COR-L47 (cell line): ENCODE results near the gene EFCAB5.
"Not testable (repeated sequence)": the region's sequence is repeated elsewhere in the genome, so short reads cannot be mapped to it uniquely, and the experiment has no call there.

Source experiments
- DNase-seq: peaks from one replicate; lab custom pipeline; 2025; lab: John Stamatoyannopoulos, UW

EFCAB5 gene

DNA sequence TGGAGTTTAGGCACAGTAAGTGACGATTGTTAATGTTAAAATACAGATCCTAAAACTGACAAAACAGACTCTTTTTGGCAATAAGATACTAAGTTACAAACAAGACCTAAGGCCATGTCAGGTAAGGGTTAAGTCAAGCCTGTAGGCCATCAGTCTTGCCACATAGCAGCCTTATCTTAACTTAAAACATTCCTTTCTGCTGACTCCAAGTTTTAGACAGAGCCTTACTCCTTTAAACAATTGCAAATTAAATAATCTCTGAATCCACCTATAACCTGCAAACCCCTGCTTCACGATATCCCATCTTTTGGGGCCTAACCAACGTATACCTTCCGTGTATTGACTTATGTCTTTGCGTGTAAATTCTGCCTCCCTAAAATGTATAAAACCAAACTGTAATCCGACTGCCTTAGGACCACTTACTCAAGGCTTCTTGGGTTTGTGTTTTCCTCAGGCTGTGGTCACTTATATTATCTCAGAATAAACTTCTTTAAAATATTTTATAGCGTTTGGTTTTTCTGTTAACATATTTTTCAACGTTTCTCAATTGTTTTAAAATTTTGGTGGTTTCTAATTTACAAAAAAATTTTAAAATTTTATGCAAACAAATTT is 64.4 kb downstream of the EFCAB5 start:
- no peak for DNase-seq

DNA sequence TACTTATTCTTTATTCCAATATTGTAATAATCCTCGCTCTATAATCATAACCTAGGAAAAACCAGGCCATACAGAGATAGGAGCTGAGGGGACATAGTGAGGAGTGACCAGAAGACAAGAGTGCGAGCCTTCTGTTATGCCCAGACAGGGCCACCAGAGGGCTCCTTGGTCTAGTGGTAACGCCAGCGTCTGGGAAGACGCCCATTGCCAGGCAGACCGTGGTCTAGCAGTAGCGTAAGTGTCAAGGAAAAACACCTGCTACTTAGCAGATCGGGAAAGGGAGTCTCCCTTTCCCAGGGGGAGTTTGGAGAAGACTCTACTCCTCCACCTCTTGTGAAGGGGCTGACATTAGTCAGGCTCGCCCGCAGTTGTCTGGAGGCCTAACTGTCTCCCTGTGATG is 70.5 kb downstream of the EFCAB5 start:
- DNase-seq, result not testable (repeated sequence)

DNA sequence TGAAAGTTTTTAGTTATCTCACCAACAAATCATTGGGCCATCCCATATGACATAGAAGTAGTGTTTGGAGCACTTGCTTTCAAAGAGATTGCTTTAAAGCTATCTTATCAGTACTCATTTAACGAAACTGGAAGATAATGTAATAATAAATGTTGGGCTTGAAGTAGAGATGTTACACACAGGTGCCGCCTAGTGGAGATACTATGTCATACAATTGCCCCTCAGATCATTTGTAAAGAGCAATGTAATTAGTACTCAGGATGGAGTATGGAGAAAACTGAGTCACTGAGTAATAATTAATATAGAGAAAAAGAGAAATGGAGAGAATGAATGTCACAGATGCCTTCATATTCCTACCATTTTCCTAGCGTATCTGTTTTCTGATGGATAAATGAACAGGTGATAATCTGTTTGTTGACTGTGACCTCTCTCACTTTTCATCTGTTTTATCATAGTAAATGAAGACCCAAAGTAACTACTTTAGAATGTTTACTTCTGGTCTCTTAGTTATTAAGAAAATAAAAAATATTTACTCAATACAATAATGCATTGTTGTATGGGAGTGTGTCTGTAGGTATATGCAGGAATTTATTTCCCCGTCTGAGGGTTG is 80.4 kb downstream of the EFCAB5 start:
- DNase-seq, result peak; percentile 19

DNA sequence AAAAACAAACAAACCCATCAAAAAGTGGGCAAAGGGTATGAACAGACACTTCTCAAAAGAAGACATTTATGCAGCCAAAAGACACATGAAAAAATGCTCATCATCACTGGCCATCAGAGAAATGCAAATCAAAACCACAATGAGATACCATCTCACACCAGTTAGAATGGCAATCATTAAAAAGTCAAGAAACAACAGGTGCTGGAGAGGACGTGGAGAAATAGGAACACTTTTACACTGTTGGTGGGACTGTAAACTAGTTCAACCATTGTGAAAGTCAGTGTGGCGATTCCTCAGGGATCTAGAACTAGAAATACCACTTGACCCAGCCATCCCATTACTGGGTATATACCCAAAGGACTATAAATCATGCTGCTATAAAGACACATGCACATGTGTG is 83.9 kb downstream of the EFCAB5 start:
- DNase-seq, result not testable (repeated sequence)

DNA sequence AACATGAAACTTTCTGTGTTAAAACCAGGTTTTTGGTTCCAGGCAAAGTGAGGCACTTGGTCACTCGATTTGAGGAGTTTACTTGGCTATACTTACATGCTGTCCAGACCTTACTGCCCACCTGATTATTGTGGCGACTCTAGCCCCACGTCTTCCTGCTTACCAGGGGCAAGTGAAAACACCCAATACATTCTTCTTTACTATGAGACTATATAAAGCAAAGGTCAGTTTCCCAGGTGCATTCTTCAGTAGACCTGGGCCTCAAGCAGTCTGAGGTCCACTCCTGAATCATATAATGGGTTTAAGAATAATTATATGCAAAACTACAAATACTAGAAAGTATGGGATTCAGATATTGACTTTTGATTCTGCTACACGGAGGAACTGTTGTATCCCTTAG is 86.2 kb downstream of the EFCAB5 start:
- no peak for DNase-seq

DNA sequence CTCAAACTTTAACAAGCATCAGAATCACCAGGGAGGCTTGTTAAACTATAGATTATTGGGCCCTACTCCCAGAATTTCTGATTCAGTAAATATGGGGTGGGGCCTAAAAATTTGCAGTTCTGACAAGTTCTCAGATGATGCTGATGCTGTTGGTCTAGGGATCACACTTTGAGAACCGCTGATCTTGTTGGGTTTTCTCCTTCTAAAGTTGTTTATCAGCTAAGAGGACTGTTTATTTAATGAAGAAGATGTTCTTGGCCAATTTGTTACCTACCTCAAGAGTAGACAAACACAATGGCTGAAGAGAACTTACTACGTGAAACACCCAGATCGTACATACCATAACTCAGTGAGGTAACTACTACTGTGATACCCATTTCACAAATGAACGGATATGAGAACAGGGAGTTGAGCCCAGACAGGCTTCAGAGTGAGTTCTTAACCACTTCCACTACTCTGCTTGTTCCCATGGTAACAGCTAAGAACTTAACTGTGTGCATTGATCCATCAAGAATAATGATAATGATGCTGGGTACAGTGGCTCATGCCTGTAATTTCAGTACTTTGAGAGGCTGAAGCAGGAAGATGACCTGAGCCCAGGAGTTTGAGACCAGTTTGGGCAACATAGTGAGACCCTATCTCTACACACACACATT is 89.9 kb downstream of the EFCAB5 start:
- no peak for DNase-seq

DNA sequence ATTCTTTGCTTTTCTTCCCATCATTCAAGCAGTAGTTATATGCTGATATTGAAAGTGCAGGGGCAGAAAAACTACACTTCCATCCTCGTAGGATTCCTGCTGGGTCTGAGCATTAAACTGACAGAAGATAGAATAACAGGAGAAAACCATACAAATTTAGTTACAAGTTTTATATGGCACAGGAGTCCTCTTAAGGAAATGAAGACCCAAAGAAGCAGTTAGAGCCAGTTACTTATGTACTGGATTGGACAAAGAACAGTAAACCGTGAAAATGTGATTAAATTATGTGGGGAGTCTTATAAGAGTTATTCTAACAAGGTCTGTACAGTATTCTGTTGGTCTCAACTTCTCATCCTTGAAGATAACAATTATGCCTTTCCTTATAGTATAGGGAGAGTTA is 93.9 kb downstream of the EFCAB5 start:
- DNase-seq, result no peak

DNA sequence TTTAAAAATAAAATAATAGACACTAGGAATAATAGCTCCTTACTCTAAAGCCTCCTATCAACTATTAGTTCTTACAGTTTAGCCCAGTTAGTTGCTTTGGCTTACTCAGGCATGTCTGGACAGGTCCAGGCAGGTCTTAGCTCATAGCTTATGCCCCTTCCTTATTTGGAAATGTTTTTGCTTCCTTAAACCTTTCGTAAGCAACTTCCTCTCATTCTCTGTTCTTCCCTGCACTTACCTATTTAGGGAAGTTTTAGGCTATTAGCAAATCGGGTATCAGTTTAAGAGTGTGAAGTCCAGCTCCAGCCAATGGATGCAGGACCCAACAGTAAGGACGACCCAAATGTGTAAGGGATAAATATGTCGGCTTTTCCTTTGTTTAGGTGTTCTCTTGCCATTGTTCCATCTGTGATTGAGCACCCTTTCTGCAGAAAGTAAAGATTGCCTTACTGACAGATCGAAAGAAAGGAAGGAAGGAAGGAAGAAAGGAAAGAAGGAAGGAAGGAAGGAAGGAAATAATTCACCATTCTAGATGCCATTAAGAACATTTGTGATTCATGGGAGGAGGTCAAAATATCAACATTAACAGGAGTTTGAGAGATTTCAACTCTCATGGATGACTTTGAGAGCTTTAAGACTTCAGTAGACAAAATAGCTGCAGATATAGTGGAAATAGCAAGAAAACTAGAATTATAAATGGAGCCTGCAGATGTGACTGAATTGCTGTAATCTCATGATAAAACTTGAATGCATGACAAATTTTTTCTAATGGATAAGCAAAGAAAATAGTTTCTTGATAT is 99.5 kb downstream of the EFCAB5 start:
- not testable (repeated sequence) for DNase-seq

DNA sequence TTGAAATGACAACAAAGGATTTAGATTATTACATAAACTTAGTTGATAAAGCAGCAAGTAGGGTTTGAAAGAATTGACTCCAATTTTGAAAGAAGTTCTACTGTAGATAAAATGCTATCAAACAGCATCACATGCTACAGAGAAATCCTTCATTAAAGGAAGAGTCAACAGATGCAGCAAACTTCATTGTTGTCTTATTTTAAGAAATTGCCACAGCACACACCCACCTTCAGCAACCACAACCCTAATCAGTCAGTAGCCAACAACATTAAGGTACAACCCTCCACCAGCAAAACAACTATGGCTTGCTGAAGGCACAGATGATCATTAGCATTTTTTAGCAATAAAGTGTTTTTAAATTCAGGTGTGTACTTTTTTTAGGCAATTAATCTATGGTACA is 100.1 kb downstream of the EFCAB5 start:
- no peak for DNase-seq

DNA sequence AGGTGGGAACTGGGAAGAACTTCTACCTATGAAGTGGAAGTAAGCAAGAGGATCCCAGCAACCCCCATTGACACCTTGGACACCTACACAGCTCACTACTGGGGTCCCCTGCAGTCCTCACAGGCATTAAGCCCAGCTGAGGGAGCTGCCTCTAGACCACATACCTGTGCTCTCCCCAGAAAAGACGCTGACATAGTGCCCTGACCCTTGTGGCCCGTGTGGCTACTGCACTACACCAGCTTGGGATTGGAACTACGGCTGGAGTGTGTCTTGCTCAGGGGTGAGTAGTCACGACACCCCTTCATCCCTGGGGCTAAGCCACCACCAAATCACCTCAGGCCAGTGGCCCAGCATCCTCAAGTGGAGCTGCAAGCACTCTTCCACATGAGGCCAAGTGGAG is 120.9 kb downstream of the EFCAB5 start:
- DNase-seq, result no peak

DNA sequence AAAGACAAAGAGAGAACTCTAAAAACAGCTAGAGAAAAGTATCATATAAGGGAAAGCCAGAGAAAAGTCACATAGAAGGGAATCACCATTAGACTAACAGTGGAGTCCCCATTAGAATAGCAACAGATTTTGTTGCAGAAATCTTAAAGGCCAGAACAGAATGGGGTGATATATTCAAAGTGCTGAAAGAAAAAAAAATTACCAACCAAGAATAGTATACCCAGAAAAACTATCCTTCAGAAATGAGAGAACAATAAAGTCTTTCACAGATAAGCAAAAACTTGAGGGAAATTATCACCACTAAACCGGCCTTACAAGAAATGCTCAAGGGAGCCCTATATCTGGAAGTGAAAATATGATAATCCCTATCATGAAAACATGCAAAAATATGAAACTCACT is 123.3 kb downstream of the EFCAB5 start:
- DNase-seq, result no peak

DNA sequence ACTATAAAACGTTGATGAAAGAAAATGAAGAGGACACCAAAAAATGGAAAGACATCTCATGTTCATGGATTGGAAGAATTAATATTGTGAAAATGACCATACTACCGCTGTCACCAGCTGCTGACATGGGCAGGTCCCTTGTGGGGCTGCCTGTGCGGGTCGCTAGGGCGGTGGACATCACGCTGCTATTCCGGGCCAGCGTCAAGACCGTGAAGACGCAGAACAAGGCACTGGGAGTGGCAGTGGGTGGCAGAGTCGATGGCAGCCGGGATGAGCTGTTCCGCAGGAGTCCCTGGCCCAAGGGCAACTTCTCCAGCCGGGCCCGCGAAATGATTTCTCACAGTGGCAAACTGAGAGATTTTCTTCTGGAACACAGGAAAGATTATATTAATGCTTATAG is 127.0 kb downstream of the EFCAB5 start:
- no peak for DNase-seq

DNA sequence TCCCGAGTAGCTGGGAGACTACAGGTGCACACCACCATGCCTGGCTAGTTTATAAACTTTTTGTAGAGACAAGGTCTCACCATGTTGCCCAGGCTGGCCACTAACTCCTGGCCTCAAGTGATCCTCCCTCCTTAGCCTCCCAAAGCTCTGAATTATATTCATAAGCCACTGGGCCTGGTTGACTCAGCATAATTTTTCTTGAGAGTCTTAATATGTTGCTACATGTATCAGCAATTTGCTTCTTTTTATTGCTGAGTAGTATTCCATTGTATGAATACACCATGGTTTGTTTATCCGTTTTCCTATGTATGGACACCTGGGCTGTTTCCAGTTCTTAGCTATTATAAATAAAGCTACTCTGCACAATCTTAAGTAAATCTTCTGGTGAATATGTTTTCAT is 132.8 kb downstream of the EFCAB5 start:
- DNase-seq, result no peak

DNA sequence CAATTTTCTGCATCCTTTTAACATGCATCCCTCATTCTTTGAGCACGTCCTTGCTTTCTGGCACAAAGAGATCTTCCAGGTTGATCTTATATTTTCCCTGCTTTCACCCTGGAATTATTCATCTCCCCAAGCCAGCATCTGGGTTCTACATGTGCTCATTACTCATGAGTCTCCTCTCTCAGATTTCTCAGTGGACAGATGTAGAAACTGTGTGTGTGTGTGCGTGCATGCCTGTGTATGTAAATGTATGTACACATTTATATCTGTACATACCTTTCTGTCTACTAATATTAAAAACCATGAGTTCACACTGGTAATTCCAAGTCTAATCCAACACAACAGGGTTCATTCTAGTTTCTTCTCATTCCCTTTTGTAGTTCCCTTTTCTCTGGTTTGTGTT is 133.3 kb downstream of the EFCAB5 start:
- DNase-seq, result no peak

DNA sequence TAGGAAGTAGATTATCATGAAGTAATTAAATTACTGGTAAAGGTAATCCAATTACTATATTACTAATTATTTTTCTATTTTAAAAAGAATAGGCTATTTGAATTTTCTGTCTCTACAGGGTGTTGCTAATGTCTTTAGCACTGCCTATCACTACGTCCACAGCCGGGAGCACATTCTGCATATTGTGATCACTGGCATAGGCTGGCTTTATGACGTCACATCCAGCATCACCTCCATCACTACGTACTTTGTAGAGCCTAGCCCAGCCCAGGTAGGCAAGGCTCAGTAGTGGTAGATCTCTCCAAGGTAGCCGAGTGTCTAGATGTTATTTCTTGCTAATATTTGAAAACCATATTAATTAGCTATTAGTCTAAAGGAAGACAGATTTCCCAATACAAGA is 141.3 kb downstream of the EFCAB5 start:
- no peak for DNase-seq

DNA sequence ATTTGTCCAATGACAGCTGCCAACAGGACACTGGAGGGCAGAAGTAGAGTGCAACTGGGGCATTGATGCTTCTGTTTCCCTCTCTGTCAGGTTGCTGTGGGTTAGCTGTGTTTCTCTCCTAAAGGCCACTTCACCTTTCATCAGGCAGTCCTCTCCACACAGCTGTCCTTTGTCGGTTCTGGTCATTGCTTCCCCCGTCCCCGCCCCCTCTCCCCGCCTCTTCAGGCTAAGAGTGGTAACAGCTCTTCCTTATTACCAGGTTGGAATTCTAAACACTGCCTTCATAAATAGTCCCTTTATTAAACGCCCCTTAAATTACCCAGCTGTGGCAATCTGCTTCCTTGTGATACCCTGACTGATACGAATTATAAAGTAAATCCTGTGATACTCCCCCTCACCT is 143.4 kb downstream of the EFCAB5 start:
- no peak for DNase-seq

DNA sequence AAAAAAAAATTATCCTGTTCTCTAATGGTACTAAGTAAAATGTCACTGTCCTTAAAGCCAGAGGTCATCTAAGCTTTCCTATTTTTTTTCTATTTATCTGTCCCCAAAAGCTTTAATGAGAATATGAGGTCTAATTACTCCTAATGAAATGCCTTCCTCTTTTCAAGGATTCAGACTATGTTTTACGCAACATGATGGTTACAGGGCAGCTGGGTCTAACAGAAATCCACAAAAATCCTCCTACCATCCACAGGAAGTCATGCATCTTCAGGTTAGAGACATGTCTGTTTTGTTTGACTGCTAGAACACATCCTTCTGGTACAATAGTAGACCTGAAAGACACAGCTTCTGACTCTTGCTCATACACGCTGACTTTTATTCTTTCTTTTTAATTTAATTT is 145.5 kb downstream of the EFCAB5 start:
- DNase-seq, result no peak

DNA sequence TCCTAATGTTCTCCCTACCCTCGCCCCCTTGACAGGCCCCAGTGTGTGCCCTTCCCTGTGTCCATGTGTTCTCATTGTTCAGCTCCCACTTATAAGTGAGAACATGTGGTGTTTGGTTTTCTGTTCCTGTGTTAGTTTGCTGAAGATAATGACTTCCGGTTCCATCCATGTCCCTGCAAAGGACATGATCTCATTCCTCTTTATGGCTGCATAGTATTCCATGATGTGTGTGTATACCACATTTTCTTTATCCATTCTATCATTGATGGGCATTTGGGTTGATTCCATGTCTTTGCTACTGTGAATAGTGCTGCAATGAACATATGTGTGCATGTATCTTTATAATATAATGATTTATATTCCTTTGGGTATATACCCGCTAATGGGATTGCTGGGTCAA is 146.0 kb downstream of the EFCAB5 start:
- DNase-seq, result not testable (repeated sequence)

DNA sequence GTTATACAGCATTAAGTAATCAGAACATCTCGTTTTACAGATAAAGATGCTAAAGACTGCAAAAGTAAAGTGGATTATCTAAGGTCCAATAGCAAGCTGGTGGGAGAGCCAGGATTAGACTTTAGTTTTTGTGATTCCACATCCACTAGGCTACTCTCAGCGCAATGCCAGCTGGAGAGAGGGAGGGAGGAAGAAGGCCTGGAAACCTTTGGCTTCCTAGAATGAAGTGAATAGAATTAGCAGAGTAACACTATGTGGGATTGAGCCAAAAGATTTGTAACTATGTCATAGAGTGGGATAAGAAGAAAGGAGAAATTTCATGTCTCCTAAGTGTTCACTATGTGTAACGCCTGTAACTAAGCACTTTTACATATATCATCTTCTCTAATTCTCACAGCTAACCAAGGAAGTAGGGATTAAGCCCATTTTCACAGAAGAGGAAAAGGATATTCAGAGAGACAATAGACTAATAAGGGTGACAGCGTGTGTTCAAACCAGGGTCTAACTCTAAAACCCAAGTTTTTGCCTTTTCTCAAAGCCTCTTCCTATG is 149.8 kb downstream of the EFCAB5 start:
- DNase-seq, result no peak

DNA sequence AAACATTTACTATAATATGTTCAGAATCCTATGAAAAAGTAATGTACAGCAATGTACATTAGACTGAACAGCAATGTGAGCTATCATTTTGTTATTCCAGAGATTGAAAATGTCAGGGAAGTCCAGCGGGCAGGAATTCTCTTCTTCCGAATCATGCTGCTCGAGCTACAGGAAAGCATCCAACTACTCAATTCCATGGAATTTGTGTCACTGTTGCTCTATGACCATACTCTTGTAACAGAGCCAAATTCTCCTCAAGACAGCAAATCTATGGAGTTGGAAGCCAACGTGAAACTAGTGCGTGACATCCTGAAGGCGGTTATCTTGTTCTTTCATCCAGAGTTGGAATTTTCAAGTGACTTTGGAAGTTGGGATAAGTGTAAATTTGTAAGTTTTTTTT is 150.3 kb downstream of the EFCAB5 start:
- no peak for DNase-seq

DNA sequence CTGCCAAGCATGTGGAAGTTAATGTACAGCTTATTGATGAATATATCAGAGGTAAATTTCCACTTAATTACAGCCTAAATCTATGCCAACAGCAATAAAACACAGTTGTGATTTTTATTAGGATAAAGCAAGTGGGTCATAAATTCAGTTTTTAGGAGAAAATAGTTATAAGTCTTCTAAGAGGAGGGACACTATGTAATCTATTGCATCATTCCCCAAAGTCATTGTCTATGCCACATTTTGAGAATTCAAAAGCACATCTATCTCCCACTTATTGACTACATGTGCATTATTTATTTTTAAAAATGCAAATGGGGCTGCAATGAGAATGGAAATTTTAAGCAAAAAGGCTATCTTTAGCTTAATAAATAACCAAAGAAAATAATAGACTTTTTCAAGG is 151.5 kb downstream of the EFCAB5 start:
- DNase-seq, result no peak

DNA sequence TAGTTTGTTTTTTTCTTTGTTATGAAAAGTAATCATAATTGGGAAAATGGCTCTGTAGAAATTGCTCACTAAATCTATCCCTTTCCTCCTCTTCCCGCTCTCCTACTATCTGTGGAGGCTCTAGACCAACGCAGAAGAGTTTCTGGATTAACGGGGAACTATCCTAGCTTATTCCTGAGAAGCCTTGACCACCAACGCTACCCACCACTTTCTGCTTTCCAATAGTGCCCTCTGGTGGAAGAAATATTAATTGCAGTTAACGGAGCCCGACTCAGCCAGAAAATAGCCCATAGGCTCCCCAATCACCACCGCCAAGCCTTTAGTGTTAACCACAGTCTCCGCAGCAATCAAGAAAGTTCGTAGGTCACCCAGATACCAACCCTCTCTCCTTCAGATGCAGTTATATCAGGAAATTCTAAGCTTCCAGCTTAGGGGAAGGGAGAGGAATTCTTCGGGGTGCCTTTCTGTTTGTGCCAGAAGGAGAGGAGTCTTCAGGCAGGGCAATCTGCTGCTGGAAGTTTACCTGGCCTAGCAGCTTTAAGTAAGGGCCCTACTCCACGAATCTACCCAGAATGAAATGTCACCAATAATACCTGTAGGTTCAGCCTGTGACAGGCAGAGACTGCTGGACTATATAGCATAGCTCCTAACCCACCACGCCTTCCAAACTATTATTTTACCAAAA is 152.2 kb downstream of the EFCAB5 start:
- DNase-seq, result peak; percentile 20
